HK-2 (cell line): Measurements from ENCODE around the gene TAGLN.

Experiments
- DNase-seq: peaks from one replicate; pipeline ENCODE4 v3.0.0-alpha.2; 2018; ENCODE audit not compliant: unreplicated experiment

The TAGLN gene

DNA sequence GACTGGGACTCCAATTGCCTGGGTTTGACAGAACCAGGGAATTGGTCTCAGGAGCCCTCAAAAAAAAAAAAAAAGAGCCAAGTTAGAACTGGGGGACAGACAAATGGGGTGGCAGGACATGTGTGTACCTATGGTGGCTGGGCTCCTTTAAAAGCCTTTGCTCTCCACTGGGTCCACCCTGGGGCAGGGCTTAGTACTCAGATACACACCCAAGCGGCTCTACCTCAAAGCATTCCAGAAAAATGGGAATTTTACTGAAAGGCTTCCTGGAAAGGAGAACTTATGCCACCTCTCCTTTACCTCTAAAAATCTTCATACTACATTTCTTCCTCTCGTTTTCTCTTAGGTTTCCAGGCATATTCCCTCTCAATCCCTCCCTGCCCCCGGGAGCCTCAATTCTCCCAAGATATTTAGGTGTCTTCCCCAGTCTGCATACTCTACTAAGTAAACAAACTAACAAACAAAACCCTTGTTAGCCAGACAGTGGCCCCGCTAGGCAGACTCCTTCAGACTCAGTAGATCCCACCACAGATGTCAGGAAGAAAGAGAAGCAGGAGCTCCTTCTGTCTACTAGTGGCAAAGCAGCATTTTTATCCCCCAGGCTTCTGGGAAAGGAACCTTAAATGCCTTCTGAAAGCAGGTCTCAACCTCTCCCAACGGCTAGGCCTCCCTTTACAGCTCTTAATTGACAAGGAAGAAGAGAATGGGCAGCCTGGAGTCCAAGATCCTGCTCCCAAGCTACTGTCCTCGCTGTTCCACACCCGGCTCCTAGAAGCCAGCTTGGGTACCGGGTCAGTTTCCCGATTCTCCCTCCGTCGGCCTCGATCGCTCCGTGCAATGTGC lies 32.0 kb downstream of the TAGLN start:
- no peak for DNase-seq

DNA sequence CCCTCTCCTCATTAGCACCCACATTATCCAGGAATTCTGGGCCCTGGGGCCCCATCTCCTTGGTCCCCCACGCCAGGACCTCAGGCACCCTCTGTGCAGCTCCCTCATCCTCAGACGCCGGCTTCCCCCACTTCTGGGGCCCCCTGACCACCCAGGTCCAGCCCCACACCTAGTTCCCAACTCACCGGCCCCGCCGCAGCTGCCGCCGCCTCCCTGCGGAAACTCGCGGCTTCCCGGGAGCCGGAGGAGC lies 32.6 kb downstream of the TAGLN start, which contains the start of gene PCSK7:
PCSK7 (minus strand) TSS at position 232 of the 250 bp plus-strand sequence. CDS start 2,229 bp downstream, outside the sequence.
- no peak for DNase-seq

DNA sequence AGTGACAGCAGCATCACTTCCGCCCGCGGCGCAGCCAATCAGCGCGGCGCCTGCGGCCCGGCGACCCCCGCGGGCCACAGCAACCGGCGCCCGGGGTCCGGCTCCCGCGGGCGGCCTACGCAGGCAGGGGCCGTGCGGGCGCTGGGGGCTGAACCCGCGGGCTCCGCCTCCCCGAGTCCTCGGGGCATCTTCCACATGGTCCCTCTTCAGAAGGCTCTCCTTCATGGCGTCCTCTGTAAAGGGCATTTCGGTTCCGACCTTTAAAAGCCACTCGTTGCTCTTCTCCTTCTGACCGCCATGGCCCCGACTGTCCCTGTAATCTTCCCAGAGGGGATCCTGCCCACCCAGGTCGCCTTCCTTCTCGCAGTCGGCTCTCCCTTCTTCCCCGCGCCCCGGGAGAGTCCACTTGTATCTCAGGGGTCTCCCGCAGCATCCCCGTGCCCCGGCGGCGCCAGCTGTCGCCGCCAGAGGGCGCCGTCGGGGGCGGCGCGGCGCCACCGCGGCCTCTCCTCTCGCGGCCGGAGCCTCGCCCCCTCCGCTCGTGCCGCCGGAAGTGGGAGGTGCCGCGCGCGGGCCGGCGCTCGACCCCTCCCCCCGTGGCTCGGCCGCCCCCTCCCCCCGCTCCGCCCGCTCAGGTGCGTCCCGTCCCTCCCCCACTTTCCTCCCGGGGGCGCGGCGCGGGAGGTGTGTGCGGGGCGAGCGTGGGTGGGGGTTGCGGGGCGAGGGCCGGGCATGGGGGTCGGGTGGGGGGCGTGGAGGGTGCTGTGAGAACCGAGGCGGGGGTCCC lies 33.1 kb downstream of the TAGLN start, which contains the start of gene RNF214:
RNF214 (plus strand) TSS at position 580 of the 787 bp plus-strand sequence. CDS start 1,602 bp downstream, outside the sequence.
- DNase-seq: peak; percentile 69

DNA sequence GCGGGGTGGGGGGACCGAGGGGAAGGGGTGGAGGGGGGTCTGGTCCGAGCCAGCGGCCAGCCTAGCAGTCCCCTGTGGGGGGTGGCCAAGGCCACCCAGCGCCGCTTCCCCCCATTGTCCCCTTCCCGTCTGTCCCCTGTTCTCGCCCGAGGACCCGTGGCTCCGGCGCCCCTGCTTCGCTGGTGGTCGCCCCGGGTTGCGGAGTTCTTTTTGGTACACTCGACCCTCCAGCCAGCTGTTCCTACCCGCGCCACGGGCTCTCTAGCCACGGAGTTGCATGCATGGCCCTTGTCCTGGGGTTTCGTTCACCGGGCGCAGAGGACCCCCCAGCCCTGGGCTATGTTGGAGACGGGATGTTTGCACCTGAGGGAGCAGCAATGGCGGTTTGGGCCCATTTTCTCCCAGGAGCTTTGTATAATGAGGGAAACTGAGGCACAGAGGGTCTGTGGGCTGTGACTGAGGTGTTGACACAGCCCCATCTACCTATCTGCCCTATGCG lies 33.8 kb downstream of the TAGLN start:
- DNase-seq: peak; percentile 16

DNA sequence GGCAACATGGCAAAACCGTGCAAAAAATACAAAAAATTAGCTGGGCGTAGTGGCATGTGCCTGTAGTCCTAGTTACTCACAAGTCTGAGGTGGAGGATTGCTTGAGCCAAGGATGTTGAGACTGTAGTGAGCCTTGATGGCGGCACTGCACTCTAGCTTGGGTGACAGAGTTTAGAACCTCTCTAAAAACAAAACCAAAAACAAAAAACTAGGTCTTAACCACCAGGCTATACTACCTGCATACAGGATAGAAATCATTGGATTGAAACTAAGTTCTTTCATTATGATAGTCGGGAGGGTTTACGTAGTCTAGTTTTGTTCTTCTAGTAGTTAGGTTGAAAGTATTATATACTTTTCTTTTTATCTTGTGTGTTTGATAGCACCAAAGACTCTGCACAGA lies 39.1 kb downstream of the TAGLN start:
- DNase-seq: no peak

DNA sequence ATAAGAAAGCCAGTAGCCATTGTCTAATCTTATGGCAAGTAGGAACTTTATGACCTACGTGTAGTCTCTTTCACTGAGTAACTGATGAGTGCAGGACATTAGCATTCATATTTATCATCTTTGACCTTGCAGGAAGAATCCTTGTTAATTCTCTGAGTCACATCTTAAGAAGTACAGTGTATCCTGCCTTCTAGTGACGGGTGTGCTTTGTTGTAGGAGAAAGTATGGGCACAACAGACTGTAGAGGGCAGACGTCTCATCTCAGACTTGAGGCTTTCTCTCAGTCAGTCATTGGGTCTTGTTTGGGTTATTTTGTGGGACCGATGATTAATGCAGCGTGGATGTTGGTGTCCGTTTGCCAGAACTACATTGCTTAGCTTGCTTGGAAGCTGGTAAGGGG lies 40.1 kb downstream of the TAGLN start:
- DNase-seq: no peak

DNA sequence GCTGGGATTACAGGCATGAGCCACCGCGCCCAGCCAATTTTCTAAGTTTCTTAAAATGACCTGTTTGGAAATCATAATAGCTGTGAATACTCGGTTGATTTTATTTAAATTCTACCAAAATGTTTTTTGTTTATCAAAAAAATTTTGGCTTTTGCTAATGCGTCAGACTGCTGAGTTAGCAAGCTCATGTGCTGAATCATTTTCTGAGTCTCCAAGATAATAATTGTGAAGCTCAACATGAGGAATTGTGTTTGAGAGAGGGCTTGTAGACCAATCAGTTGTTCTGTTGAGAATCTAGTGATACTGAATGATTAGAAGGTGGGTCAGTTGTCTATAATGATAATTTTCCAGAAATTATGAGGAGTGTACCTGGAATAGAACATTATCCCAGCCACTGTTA lies 49.2 kb downstream of the TAGLN start:
- no peak for DNase-seq

DNA sequence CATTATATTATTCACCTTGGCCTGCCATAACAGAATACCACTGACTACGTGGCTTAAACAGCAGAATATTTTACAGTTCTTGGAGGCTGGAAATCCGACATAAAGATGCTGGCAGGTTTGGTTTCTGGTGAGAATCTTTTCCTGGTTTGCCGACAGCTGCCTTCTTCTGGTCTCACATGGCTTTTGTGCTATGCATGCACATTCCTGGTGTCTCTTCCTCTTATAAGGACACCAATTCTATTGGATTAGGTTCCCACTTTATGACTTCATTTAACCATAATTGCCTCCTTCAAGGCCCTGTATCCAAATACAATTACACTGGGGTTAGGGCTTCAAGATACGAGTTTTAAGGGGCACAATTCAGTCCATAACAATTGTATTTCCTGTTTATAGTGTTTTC lies 50.4 kb downstream of the TAGLN start:
- DNase-seq: no peak

DNA sequence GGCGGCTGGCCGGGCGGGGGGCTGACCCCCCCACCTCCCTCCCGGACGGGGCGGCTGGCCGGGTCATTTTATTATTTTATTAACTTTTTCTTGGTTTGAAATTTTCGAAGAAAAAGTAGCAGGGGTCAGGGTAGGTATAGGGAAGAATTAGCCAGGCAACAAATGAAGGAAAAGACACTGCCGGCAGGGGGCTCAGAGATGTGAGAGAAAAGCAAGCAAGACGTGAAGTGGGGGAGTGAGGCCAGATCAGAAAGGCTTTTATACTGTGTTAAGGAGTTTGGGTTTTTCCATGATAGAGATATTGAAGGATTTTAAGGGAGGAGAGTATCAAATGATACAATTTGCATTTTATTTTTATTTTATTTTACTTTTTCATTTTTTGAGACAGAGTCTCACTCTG lies 52.3 kb downstream of the TAGLN start:
- no peak for DNase-seq

DNA sequence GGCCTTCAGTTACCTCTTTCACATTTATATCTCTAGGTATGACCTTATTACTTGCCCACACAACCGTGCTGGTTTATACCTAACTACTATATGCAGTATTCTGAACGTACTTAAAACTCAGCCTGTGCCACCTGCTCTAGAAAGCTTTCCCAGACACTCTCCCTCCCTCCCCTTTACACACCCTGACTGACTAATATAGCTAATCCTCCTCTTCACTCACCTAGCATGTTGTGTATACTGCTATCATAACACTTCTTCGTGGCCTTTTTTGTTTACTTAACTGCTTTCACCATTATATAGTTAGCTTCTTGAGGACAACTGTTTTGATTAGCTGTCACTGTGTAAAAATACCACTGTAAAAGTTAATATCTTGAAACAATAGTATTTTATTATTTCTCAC lies 56.8 kb downstream of the TAGLN start:
- DNase-seq: no peak

DNA sequence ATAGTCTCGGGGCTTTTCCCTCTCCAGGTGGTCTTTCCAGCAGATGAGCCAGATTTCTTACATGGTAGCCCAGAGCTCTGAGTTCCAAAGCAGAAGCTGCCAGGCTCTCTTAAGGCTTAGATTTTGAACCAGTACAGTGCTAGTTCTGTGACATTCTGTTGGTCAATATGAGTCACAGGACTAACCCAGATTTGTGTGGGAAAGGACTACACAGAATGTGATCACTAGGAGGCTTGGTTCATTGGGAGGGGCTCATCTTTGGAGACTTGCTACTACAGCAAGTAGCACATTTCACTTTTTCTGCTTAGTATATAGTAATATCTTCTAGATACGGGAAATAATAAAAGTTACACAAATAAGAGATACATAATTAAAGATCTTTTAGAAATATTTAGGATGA lies 57.4 kb downstream of the TAGLN start:
- no peak for DNase-seq
